Activated CD4-positive, alpha-beta memory T cell treated with anti-CD3 and anti-CD28 coated beads for 36 hours (primary cell): ENCODE data around the gene RAB26. TPM values are rescaled to one million over a fixed set of nuclear protein-coding genes. Genes with fewer than 3 reads are reported as not detected.
A peak's percentile ranks its signal among the peaks of the same experiment; 100 is the strongest.
"Not testable (repeated sequence)": the region's sequence is repeated elsewhere in the genome, so short reads cannot be mapped to it uniquely, and the experiment has no call there.

ENCODE experiments used
- CTCF ChIA-PET: fragments of 350-600 bp; sonication (Branson Sonifier 250); formaldehyde crosslinking; loops from one replicate; lab custom pipeline; 2021; ENCODE audit warnings: antibody characterized with exemption, inconsistent platforms; lab: Charles Lee
- POLR2A ChIA-PET: fragments of 350-600 bp; sonication (Branson Sonifier 250); formaldehyde crosslinking; loops from one replicate; lab custom pipeline; 2021; ENCODE audit warnings: antibody characterized with exemption; lab: Charles Lee
- DNase-seq: peaks from one replicate; pipeline ENCODE4 v3.0.0-alpha.2; 2020
- H3K27ac Mint-ChIP-seq: one replicate; pipeline ENCODE4 v1.8.0; 2021; ENCODE audit warnings: mixed read lengths
- H3K27me3 Mint-ChIP-seq: one replicate; pipeline ENCODE4 v1.8.0; 2021; ENCODE audit warnings: mixed read lengths
- H3K36me3 Mint-ChIP-seq: one replicate; pipeline ENCODE4 v1.8.0; 2021; ENCODE audit warnings: mixed read lengths
- H3K4me1 Mint-ChIP-seq: one replicate; pipeline ENCODE4 v1.8.0; 2021; ENCODE audit warnings: low read depth, mixed read lengths
- H3K4me3 Mint-ChIP-seq: one replicate; pipeline ENCODE4 v1.8.0; 2021; ENCODE audit warnings: mild to moderate bottlenecking, mixed read lengths
- H3K9me3 Mint-ChIP-seq: one replicate; pipeline ENCODE4 v1.8.0; 2021; ENCODE audit warnings: mixed read lengths
- intact Hi-C: fragments of 100-400 bp; cut with micrococcal nuclease; formaldehyde crosslinking; loops from one replicate; pipeline ENCODE4 v1.15.1; 2023
- microRNA-seq: library from miRNA; unstranded; fragments of <30 nt; microRNA quantifications from one replicate; pipeline ENCODE4 v1.2.0, GENCODE V29; 2022; ENCODE audit warnings: borderline number of aligned reads, borderline microRNAs expressed, borderline replicate concordance
- total RNA-seq, 2 experiments: library from RNA; stranded (reverse); gene quantifications; one replicate each; pipeline ENCODE4 v1.2.3, GENCODE V29; 2021

RAB26 gene
- total RNA-seq, 2 experiments from 2014 or later = 0.33 TPM; not detected in 1

DNA sequence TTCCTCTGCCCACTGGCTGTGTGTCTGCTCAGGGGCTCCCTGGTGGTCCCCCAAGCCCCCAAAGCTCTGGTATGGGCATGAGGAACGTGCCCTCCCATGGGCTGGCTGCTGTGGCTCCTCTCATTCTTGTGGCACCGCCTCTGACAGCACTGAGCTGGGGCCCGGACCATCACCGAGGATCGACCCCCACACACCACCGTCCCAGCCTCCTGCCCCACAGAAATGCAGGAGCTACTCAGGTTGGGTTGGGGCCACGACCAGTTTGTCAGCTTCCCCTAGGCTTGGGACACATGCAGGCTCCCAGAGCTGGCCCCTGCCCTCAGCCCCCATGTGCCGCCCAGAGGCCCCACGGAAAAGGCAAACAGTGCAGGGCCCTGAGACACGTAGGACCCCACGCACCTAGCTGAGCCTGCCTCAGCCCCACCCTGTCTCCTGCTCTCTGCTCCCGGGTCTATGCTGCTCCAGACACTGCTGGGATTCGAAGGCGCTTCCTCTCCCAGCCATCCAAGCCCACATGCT is 51.3 kb downstream of the RAB26 start:
- H3K27ac Mint-ChIP-seq = no peak overlapping the region
- H3K36me3 Mint-ChIP-seq = peaks cover 2% of the 10 kb centered on the region
- H3K27me3 Mint-ChIP-seq = peaks cover 28% of the 10 kb centered on the region
- H3K9me3 Mint-ChIP-seq = no peaks in the 10 kb centered on the region
- ChIA-PET CTCF (no interaction called here), POLR2A (interaction anchor here (1.0 kb wide), 1 partner anchor 15 kb away, joined by 3 read pairs; the partner anchor contains the start of gene PGP)
- intact Hi-C loops = loop anchor here (10.0 kb wide), 1 partner anchor 305 kb away; no protein-coding TSS in a partner anchor
- no peak overlapping the region for H3K4me3 Mint-ChIP-seq
- DNase-seq = no peak
- peaks cover 11% of the 10 kb centered on the region for H3K4me1 Mint-ChIP-seq

DNA sequence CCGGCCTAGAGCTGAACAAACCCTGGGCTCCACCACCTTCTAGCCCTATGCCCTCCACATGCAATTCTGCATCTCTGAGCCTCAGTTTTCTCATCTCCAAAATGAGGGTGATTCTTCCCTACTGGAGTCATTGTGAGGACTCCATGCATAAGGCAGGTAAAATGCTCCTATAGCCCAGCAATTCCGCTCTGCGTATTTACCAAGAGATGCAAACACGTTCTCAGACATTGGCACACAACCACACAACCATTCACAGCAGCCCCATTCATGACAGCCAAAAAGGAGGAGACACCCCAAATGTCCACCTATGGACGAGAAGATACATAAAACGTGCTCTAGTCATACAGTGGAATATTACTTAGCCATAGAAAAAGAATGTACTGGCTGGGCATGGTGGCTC is 51.9 kb downstream of the RAB26 start:
- H3K9me3 Mint-ChIP-seq = no peaks in the 10 kb centered on the region
- no peak overlapping the region for H3K27ac Mint-ChIP-seq
- no peak for DNase-seq
- peaks cover 22% of the 10 kb centered on the region for H3K27me3 Mint-ChIP-seq
- peaks cover 9% of the 10 kb centered on the region for H3K4me1 Mint-ChIP-seq
- H3K4me3 Mint-ChIP-seq = no peak overlapping the region
- intact Hi-C loops = no loop called here
- CTCF ChIA-PET = no interaction called here
- peaks cover 2% of the 10 kb centered on the region for H3K36me3 Mint-ChIP-seq
- POLR2A ChIA-PET = interaction anchor here (1.0 kb wide), 1 partner anchor 14 kb away, joined by 3 read pairs; the partner anchor contains the start of gene PGP

DNA sequence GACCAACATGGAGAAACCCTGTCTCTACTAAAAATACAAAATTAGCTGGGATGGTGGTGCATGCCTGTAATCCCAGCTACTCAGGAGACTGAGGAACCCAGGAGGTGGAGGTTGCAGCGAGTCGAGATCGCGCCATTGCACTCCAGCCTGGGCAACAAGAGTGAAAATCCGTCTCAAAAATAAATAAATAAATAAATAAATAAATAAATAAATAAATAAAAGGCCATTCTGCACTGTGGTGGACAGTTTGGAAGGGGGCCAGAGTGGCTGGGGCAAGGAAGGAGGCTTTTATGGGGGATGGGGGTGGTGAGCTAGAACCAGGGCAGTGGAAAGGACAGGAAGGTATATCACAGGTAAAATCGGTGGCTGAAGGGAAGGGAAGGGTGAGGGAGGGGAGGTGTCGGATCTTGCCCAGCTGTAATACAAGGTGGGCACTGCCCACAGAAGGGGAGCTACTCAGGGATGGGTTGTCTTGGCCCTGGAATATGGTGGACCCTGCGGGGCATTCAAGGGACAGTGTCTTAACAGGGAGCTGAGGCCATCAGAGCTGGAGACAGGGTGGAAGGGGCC is 54.8 kb downstream of the RAB26 start:
- peak overlapping the region; percentile 13 for H3K4me3 Mint-ChIP-seq

More for the DNA sequence above, 54.8 kb downstream of the RAB26 start:
- peaks cover 26% of the 10 kb centered on the region for H3K4me1 Mint-ChIP-seq
- intact Hi-C loops, H3K9me3 Mint-ChIP-seq, DNase-seq, H3K27ac Mint-ChIP-seq: not testable (repeated sequence)
- peaks cover 21% of the 10 kb centered on the region for H3K36me3 Mint-ChIP-seq
- CTCF ChIA-PET = interaction anchor here (1.2 kb wide), 1 partner anchor 9 kb away, joined by 5 read pairs; no protein-coding TSS in a partner anchor
- peaks cover 11% of the 10 kb centered on the region for H3K27me3 Mint-ChIP-seq
- POLR2A ChIA-PET = interaction anchor here (1.2 to 1.3 kb wide), 2 partner anchors 48 to 50 kb away, joined by 3 to 5 read pairs; partner anchors contain the start of gene TRAF7

Small RNAs within 50 kb of the gene (microRNA-seq; reads per million reads assigned to microRNA genes)
- gene MIR3180-5 (not detected), gene MIR4516 (not detected), gene MIR6511B1 (not detected)

Other genes starting within 250 kb of the RAB26 start
- not detected for gene HS3ST6, start 230.2 kb upstream of the RAB26 start, total RNA-seq
- gene MSRB1, start 205.4 kb upstream of the RAB26 start, total RNA-seq = 10 to 100 TPM; 20.7 to 23.6 TPM
- gene RPL3L, start 193.9 kb upstream of the RAB26 start, total RNA-seq = not detected
- gene NDUFB10, start 189.1 kb upstream of the RAB26 start, total RNA-seq = 100 to 1,000 TPM; 122 to 125 TPM
- 1,000 to 10,000 TPM; 5,123 to 5,136 TPM for gene RPS2, start 183.8 kb upstream of the RAB26 start, total RNA-seq
- not detected for gene RNF151, start 181.8 kb upstream of the RAB26 start, total RNA-seq
- 10 to 100 TPM; 45.7 to 47.3 TPM for gene TBL3, start 176.6 kb upstream of the RAB26 start, total RNA-seq
- not detected for gene NOXO1, start 167.2 kb upstream of the RAB26 start, total RNA-seq
- 10 to 100 TPM; 34.4 to 37.5 TPM for gene GFER, start 164.4 kb upstream of the RAB26 start, total RNA-seq
- gene SYNGR3, start 158.7 kb upstream of the RAB26 start, total RNA-seq = 10 to 100 TPM; 11.9 to 12.4 TPM
- 10 to 100 TPM; 67.2 to 67.6 TPM for gene ZNF598, start 138.8 kb upstream of the RAB26 start, total RNA-seq
- gene NPW, start 128.8 kb upstream of the RAB26 start, total RNA-seq = 1 to 10 TPM; 1.3 to 2.0 TPM
- gene NHERF2, start 121.7 kb upstream of the RAB26 start, total RNA-seq = 1 to 10 TPM; 1.1 to 1.4 TPM
- gene NTHL1, start 100.8 kb upstream of the RAB26 start, total RNA-seq = 10 to 100 TPM; 24.3 to 26.2 TPM
- gene TSC2, start 100.6 kb upstream of the RAB26 start, total RNA-seq = 10 to 100 TPM; 56.6 to 63.9 TPM
- 10 to 100 TPM; 56.7 to 59.4 TPM for gene PKD1, start 12.7 kb upstream of the RAB26 start, total RNA-seq
- 10 to 100 TPM; 77.1 to 80.3 TPM for gene TRAF7, start 7.2 kb downstream of the RAB26 start, total RNA-seq
- under 1 TPM; 0.36 to 0.83 TPM for gene CASKIN1, start 48.0 kb downstream of the RAB26 start, total RNA-seq
- 10 to 100 TPM; 49.7 to 50.4 TPM for gene MLST8, start 56.8 kb downstream of the RAB26 start, total RNA-seq
- gene BRICD5, start 62.2 kb downstream of the RAB26 start, total RNA-seq = 1 to 10 TPM; 5.7 to 8.5 TPM
- gene PGP, start 66.2 kb downstream of the RAB26 start, total RNA-seq = 10 to 100 TPM; 19.3 to 19.5 TPM
- gene E4F1, start 75.0 kb downstream of the RAB26 start, total RNA-seq = 10 to 100 TPM; 19.3 to 19.6 TPM
- gene DNASE1L2, start 87.8 kb downstream of the RAB26 start, total RNA-seq = under 1 TPM; 0.63 to 0.67 TPM
- gene ECI1, start 103.0 kb downstream of the RAB26 start, total RNA-seq = 10 to 100 TPM; 50.7 to 52.5 TPM
- gene RNPS1, start 119.5 kb downstream of the RAB26 start, total RNA-seq = 100 to 1,000 TPM; 292 to 294 TPM
- gene ABCA3, start 192.1 kb downstream of the RAB26 start, total RNA-seq = 1 to 10 TPM; 6.1 to 6.4 TPM